Tibial artery (tissue), 4 donors: ENCODE results near the gene MBD1.

Experiments used
- DNase-seq, 2 donors: peaks; one replicate each; pipeline ENCODE4 v3.0.0-alpha.2; 2019
- H3K27ac ChIP-seq, 2 donors: fragments of 200-600 bp; sonication (generic) in 1 of 2; 1 replicate in 1 of 2; 2 replicates in 1 of 2; pipeline ENCODE4 v1.5.1; 2018 to 2019; ENCODE audit warnings: mild to moderate bottlenecking in 1 of 2
- H3K27me3 ChIP-seq, 2 donors: fragments of 200-600 bp; sonication (generic) in 1 of 2; one replicate each; pipeline versions ENCODE4 v1.5.1 to v1.6.0; 2016 to 2019
- H3K36me3 ChIP-seq, 3 donors: fragments of 200-600 bp; sonication (generic) in 2 of 3; one replicate each; pipeline ENCODE4 v1.5.1; 2016 to 2019; ENCODE audit warnings: mild to moderate bottlenecking in 2 of 3
- H3K4me1 ChIP-seq, 4 donors: fragments of 200-600 bp; sonication (generic) in 2 of 4; 1 replicate in 3 of 4; 2 replicates in 1 of 4; pipeline ENCODE4 v1.5.1; 2016 to 2019
- H3K4me3 ChIP-seq, 2 donors: fragments of 200-600 bp; sonication (generic) in 1 of 2; 1 replicate in 1 of 2; 2 replicates in 1 of 2; pipeline ENCODE4 v1.5.1; 2018 to 2019; ENCODE audit warnings: mild to moderate bottlenecking in 2 of 2
- H3K9me3 ChIP-seq, 3 donors: fragments of 200-600 bp; sonication (generic) in 1 of 3; one replicate each; pipeline ENCODE4 v1.5.1; 2016 to 2019
- CTCF ChIP-seq, 2 experiments: fragments of 200-600 bp in 1 of 2; fragments of 450-650 bp in 1 of 2; IDR thresholded peaks; one replicate each; pipeline ENCODE4 v1.5.1; 2017 to 2019; ENCODE audit warnings: antibody characterized with exemption in 2 of 2, mild to moderate bottlenecking in 1 of 2, moderate library complexity in 1 of 2
- intact Hi-C: fragments of 100-400 bp; cut with DNase I; formaldehyde crosslinking; loops from one replicate; pipeline ENCODE4 v1.15.0; 2023; ENCODE audit warnings: low total_unique reads

Gene MBD1

GRCh38 chr18:50307738-50308470, 26.6 kb upstream of the MBD1 start:
- no peaks in the 10 kb centered on the region for H3K36me3 ChIP-seq
- no peaks in the 10 kb centered on the region for H3K9me3 ChIP-seq
- H3K27me3 ChIP-seq: peaks cover 0 to 6% of the 10 kb centered on the region in 2 donors
- intact Hi-C loops: no loop called here
- no peak for TF ChIP-seq CTCF (IDR thresholded peaks at IDR 0.05)
- peak; percentile 86 to 89 for DNase-seq
- H3K4me1 ChIP-seq: peaks cover 0 to 10% (median 2%) of the 10 kb centered on the region in 4 donors
- peak overlapping the region; percentile 42 to 54 for H3K4me3 ChIP-seq
- no peak overlapping the region for H3K27ac ChIP-seq

- H3K27me3 ChIP-seq: peaks cover 0 to 10% of the 10 kb centered on the region in 2 donors
- no peak for DNase-seq
- H3K9me3 ChIP-seq: no peaks in the 10 kb centered on the region
- no peak for TF ChIP-seq CTCF (IDR thresholded peaks at IDR 0.05)
- intact Hi-C loops: no loop called here
- H3K4me1 ChIP-seq: peaks cover 0 to 10% (median 2%) of the 10 kb centered on the region in 4 donors
- H3K27ac ChIP-seq: no peak overlapping the region
- H3K4me3 ChIP-seq: peak overlapping the region; percentile 42 to 54
- H3K36me3 ChIP-seq: no peaks in the 10 kb centered on the region
Observed at GRCh38 chr18:50307400-50307737, 26.0 kb upstream of the MBD1 start.

- H3K36me3 ChIP-seq: no peaks in the 10 kb centered on the region
- no peaks in the 10 kb centered on the region for H3K9me3 ChIP-seq
- H3K4me3 ChIP-seq: peak overlapping the region; percentile 42 to 54
- peaks cover 0 to 10% (median 2%) of the 10 kb centered on the region in 4 donors for H3K4me1 ChIP-seq
- intact Hi-C loops: no loop called here
- H3K27ac ChIP-seq: no peak overlapping the region
- no peak for TF ChIP-seq CTCF (IDR thresholded peaks at IDR 0.05)
- DNase-seq: no peak
- H3K27me3 ChIP-seq: peaks cover 0 to 14% of the 10 kb centered on the region in 2 donors
Observed at GRCh38 chr18:50306944-50307343, 25.6 kb upstream of the MBD1 start.

- no peak for TF ChIP-seq CTCF (IDR thresholded peaks at IDR 0.05)
- Histone ChIP-seq H3K27ac (no peak overlapping the region), H3K27me3 (peaks cover 0 to 38% of the 10 kb centered on the region in 2 donors), H3K36me3 (no peaks in the 10 kb centered on the region), H3K4me3 (no peak overlapping the region), H3K4me1 (peaks cover 0 to 13% (median 6%) of the 10 kb centered on the region in 4 donors), H3K9me3 (no peaks in the 10 kb centered on the region)
- intact Hi-C loops: no loop called here
- DNase-seq: no peak
Observed at GRCh38 chr18:50301074-50301473, 19.8 kb upstream of the MBD1 start.

GRCh38 chr18:50299626-50300388, 18.5 kb upstream of the MBD1 start:
- no peak overlapping the region for H3K27ac ChIP-seq
- H3K4me3 ChIP-seq: no peak overlapping the region
- DNase-seq: no peak
- intact Hi-C loops: no loop called here
- H3K4me1 ChIP-seq: peaks cover 0 to 13% (median 6%) of the 10 kb centered on the region in 4 donors
- H3K36me3 ChIP-seq: no peaks in the 10 kb centered on the region
- H3K9me3 ChIP-seq: no peaks in the 10 kb centered on the region
- TF ChIP-seq CTCF (IDR thresholded peaks at IDR 0.05): no peak
- peaks cover 0 to 38% of the 10 kb centered on the region in 2 donors for H3K27me3 ChIP-seq
